Endothelial cell of umbilical vein (primary cell): Measurements from ENCODE around the gene CATSPER3. TPM values are rescaled to one million over a fixed set of nuclear protein-coding genes. Genes with fewer than 3 reads are reported as not detected.

Experiments used
- BruUV-seq: library from RNA; stranded (reverse); fragments of 400-500 nt; replicated peaks from 2 replicates; lab custom pipeline; 2021; lab: Mats Ljungman, UMichigan
- CTCF ChIA-PET: fragments of 300-600, 350-600 bp; sonication (Branson Sonifier 250); formaldehyde crosslinking; loops from one replicate; lab custom pipeline; 2021; ENCODE audit warnings: antibody characterized with exemption, inconsistent platforms; lab: Charles Lee
- POLR2A ChIA-PET: fragments of 300-600, 350-600 bp; sonication (Branson Sonifier 250); formaldehyde crosslinking; loops from one replicate; lab custom pipeline; 2021; ENCODE audit warnings: antibody characterized with exemption, inconsistent platforms; lab: Charles Lee
- DNase-seq: peaks from one replicate; pipeline ENCODE4 v3.0.0-alpha.2; 2011; ENCODE audit warnings: low read depth, low spot score
- FAIRE-seq: peaks from 2 replicates; lab custom pipeline; 2011; peaks lifted over from hg19 to GRCh38; lab: Jason Lieb, UNC
- H2AFZ ChIP-seq: 2 replicates; pipeline ENCODE4 v1.6.0; 2012; ENCODE audit warnings: low read depth, low read length, control low read depth, inconsistent platforms
- H3K27ac ChIP-seq: 2 replicates; pipeline ENCODE4 v1.5.1; 2011; ENCODE audit warnings: low read depth, mild to moderate bottlenecking, control low read depth, low read length, moderate library complexity; ENCODE audit not compliant: insufficient read depth
- H3K27me3 ChIP-seq, 2 experiments: 2 replicates each; pipeline versions ENCODE4 v1.6.0 to v1.6.1; 2011; ENCODE audit warnings: low read length in 2 of 2, mixed read lengths in 1 of 2; ENCODE audit not compliant: control insufficient read depth in 2 of 2, insufficient read depth in 2 of 2
- H3K36me3 ChIP-seq, 2 experiments: 2 replicates in 1 of 2; 3 replicates in 1 of 2; pipeline ENCODE4 v1.5.1; 2011; ENCODE audit warnings: low read length in 2 of 2, mild to moderate bottlenecking in 1 of 2, moderate library complexity in 1 of 2; ENCODE audit not compliant: control insufficient read depth in 2 of 2, insufficient read depth in 2 of 2; ENCODE audit errors: extremely low read depth in 1 of 2
- H3K4me1 ChIP-seq: 3 replicates; pipeline ENCODE4 v1.5.1; 2011; ENCODE audit warnings: mild to moderate bottlenecking, low read length; ENCODE audit not compliant: control insufficient read depth, insufficient read depth; ENCODE audit errors: extremely low read depth
- H3K4me2 ChIP-seq: 2 replicates; pipeline ENCODE4 v1.6.1; 2011; ENCODE audit warnings: low read length, control low read depth, mixed read lengths; ENCODE audit not compliant: insufficient read depth
- H3K4me3 ChIP-seq, 3 experiments: fragments of 200-600 bp in 1 of 3; sonication (generic), shearing (Covaris generic) in 1 of 3; replicated peaks in 1 of 3; 2 replicates each; pipeline ENCODE4 v1.5.1; 2011 to 2016; ENCODE audit warnings: control low read depth in 3 of 3, low read length in 3 of 3, mild to moderate bottlenecking in 2 of 3, inconsistent platforms in 1 of 3, low read depth in 1 of 3, moderate library complexity in 1 of 3; ENCODE audit not compliant: insufficient read depth in 1 of 3
- H3K79me2 ChIP-seq: 2 replicates; pipeline ENCODE4 v1.6.0; 2012; ENCODE audit warnings: low read length, inconsistent platforms; ENCODE audit not compliant: control insufficient read depth, insufficient read depth
- H3K9ac ChIP-seq: replicated peaks from 2 replicates; pipeline ENCODE3; 2011; ENCODE audit warnings: low read length, control low read depth; ENCODE audit not compliant: insufficient read depth; ENCODE audit errors: extremely low read depth
- H3K9me1 ChIP-seq: replicated peaks from 3 replicates; pipeline ENCODE4 v1.6.0; 2011; ENCODE audit warnings: mild to moderate bottlenecking, low read length; ENCODE audit not compliant: control insufficient read depth, insufficient read depth; ENCODE audit errors: extremely low read depth
- H3K9me3 ChIP-seq: replicated peaks from 2 replicates; pipeline ENCODE4 v1.5.1; 2012; ENCODE audit warnings: low read length, inconsistent platforms; ENCODE audit not compliant: control insufficient read depth, insufficient read depth
- H4K20me1 ChIP-seq: replicated peaks from 2 replicates; pipeline ENCODE3; 2011; ENCODE audit warnings: mild to moderate bottlenecking, low read length; ENCODE audit not compliant: control insufficient read depth, insufficient read depth; ENCODE audit errors: extremely low read depth
- CTCF ChIP-seq, 2 donors: IDR thresholded peaks; 1 replicate in 1 of 2; 2 replicates in 1 of 2; pipeline ENCODE4 v1.5.1; 2011; ENCODE audit warnings: low read length in 2 of 2, mild to moderate bottlenecking in 2 of 2, moderate library complexity in 2 of 2, control low read depth in 1 of 2, inconsistent platforms in 1 of 2, low read depth in 1 of 2; ENCODE audit not compliant: insufficient read depth in 1 of 2; ENCODE audit errors: extremely low read depth in 1 of 2
- EZH2 ChIP-seq: IDR thresholded peaks from 2 replicates; pipeline ENCODE4 v1.6.1; 2012; ENCODE audit warnings: borderline replicate concordance, low read depth, mild to moderate bottlenecking, moderate library complexity, low read length, inconsistent platforms; ENCODE audit not compliant: severe bottlenecking
- FOS ChIP-seq: IDR thresholded peaks from 2 replicates; pipeline ENCODE4 v1.6.1; 2011; ENCODE audit warnings: mild to moderate bottlenecking, low read length, moderate library complexity, borderline replicate concordance; ENCODE audit not compliant: insufficient read depth
- JUN ChIP-seq: IDR thresholded peaks from 2 replicates; pipeline ENCODE4 v1.6.1; 2011; ENCODE audit warnings: borderline replicate concordance, low read depth; ENCODE audit not compliant: insufficient read length, insufficient read depth
- MAX ChIP-seq: IDR thresholded peaks from 2 replicates; pipeline ENCODE4 v1.6.1; 2011; ENCODE audit not compliant: insufficient read depth, insufficient read length
- MYC ChIP-seq: IDR thresholded peaks from one replicate; pipeline ENCODE4 v1.6.1; 2011; ENCODE audit warnings: mild to moderate bottlenecking, low read depth, low read length
- POLR2A ChIP-seq: IDR thresholded peaks from 2 replicates; pipeline ENCODE4 v1.6.1; 2012; ENCODE audit warnings: low read depth, mild to moderate bottlenecking, control low read depth, low read length
- POLR2AphosphoS5 ChIP-seq: IDR thresholded peaks from 2 replicates; pipeline ENCODE4 v1.6.1; 2012; ENCODE audit warnings: low read depth, mild to moderate bottlenecking, control low read depth, low read length, moderate library complexity; ENCODE audit not compliant: insufficient read depth
- dilution Hi-C: fragments of 300-500 bp; cut with MboI; formaldehyde crosslinking; loops from one replicate; pipeline ENCODE4 v1.15.0; 2019; ENCODE audit warnings: low sequenced_read_pairs; ENCODE audit not compliant: extremely low pct_ligation_motif_present
- intact Hi-C: fragments of 100-400 bp; cut with micrococcal nuclease; formaldehyde crosslinking; loops from one replicate; pipeline ENCODE4 v1.10.0; 2022
- polyA plus RNA-seq, 4 experiments: library from polyadenylated mRNA; depleted of rRNA in 3 of 4; stranded (reverse) in 3 of 4; unstranded in 1 of 4; fragments of >200 nt; gene quantifications; 2 replicates each; pipeline versions ENCODE4 v1.2.1 to v1.2.3, GENCODE V29; 2011 to 2012; ENCODE audit warnings: missing spikeins in 1 of 4
- total RNA-seq: library from RNA; stranded (reverse); gene quantifications from 2 replicates; pipeline ENCODE4 v1.2.3, GENCODE V29; 2021

CATSPER3 gene
- total and polyA plus RNA-seq, 2 donors (not counting 3 experiments of a cell fraction or from before 2014, with no cell fraction given): 0.43 to 0.71 TPM

- dilution Hi-C loops: no loop called here
Measured at GRCh38 chr5:135051399-135051798, 83.7 kb downstream of the CATSPER3 start.

More at GRCh38 chr5:135051399-135051798, 83.7 kb downstream of the CATSPER3 start:
- ChIA-PET POLR2A (no interaction called here), CTCF (no interaction called here)
- H3K27ac ChIP-seq: no peak overlapping the region
- no peaks in the 10 kb centered on the region for H3K4me1 ChIP-seq
- H3K9me1 ChIP-seq: no peaks in the 10 kb centered on the region
- H3K4me3 ChIP-seq: no peak overlapping the region
- no peaks in the 10 kb centered on the region for H4K20me1 ChIP-seq
- H3K9ac ChIP-seq: no peak overlapping the region
- H2AFZ ChIP-seq: no peak overlapping the region
- FAIRE-seq (no peak), DNase-seq (no peak)
- BruUV-seq: no TSS peak
- intact Hi-C loops: no loop called here
- no peaks in the 10 kb centered on the region for H3K9me3 ChIP-seq
- H3K36me3 ChIP-seq: no peaks in the 10 kb centered on the region
- no peak overlapping the region for H3K4me2 ChIP-seq
- TF ChIP-seq EZH2 (no peak), MAX (no peak), POLR2A (no peak), JUN (no peak), CTCF (IDR thresholded peaks at IDR 0.05; ENCODE audit: extremely low read depth in 1 of 2, insufficient read depth in 1 of 2, low read depth in 1 of 2, low read length in 2 of 2) (no peak), POLR2AphosphoS5 (no peak), FOS (no peak), MYC (no peak)
- peaks cover 64 to 75% of the 10 kb centered on the region in 2 experiments for H3K27me3 ChIP-seq
- no peaks in the 10 kb centered on the region for H3K79me2 ChIP-seq
